ENCODE data around the gene CASKIN1. TPM values are rescaled to one million over a fixed set of nuclear protein-coding genes. Genes with fewer than 3 reads are reported as not detected.
A peak's percentile ranks its signal among the peaks of the same experiment; 100 is the strongest.

The CASKIN1 gene
- total and polyA plus RNA-seq, 2 of the 8 experiments (the other 6 are each of a cell fraction or from before 2014, with no cell fraction given) = 1.2 to 6.4 TPM

DNA sequence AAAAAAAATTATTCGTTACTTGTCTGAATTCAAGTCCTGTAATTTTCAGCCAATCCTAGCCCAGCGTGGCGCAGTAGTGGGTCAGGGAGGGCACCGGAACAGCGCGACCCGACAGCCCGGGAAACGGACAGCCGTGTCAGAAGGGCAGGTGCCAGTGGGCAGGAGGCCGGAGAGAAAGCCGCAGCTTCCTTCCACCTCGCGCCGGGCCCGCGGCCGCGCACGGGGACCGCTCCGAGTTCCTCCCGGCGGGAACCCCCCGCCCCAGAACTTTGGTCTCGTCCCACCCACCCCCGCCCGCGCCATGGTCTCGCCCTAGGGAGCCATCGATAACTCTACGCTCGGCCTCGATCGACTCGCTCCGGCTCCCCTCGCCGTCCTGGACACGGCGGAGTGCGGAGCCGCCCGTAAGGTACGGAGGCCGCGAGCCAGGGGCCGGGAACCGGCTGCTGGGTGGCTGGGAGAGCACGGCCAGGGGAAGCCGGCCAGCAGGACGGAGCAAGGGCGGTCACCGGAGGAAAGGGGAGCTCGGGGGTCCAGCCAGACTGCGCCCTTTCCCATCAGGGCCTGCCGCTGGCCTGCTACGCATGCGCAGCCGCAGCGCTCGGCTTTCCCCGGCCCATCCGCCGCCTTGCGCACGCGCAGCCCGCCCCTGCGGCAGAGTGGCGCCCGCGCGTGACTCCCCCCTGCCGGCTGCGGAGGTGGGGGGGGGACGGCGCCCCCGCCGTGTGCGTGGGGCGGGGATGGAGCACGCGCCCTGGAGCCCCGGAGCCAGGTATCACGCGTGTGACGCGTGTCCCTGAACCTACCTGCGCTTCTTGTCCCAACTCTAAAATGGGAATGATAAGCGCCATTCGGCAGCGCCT lies 8.9 kb upstream of the CASKIN1 start, which contains the start of gene MLST8:
Gene MLST8, plus strand, starts transcription at position 351 of the 863 bp plus-strand sequence. CDS start 632 bp downstream, outside the sequence.
- peak within 1 kb of the TSS; percentile 78 to 97 (median 92) for H3K4me3 ChIP-seq (ENCODE audit: extremely low read depth in 1 of 4, insufficient read depth in 2 of 4, low read depth in 3 of 4, low read length in 4 of 4)
- peaks cover 0 to 7% of the 10 kb centered on the region in 2 experiments; a peak in 1 of 4 replicates for H3K79me2 ChIP-seq (ENCODE audit: control insufficient read depth in 1 of 2, insufficient read depth in 2 of 2, low read length in 2 of 2)
- TF ChIP-seq RAD21 (IDR thresholded peaks at IDR 0.05 in 1 of 2, conservative IDR thresholded peaks at IDR 0.05 in 1 of 2; ENCODE audit: low read depth in 2 of 2, low read length in 2 of 2) (no peak), HDAC2 (IDR thresholded peaks at IDR 0.05; ENCODE audit: borderline replicate concordance in 1 of 2, low read depth in 2 of 2, low read length in 2 of 2) (no peak; a peak in 1 of 4 replicates), BCL11A (IDR thresholded peaks at IDR 0.05; ENCODE audit: low read depth in 2 of 2, low read length in 2 of 2) (no peak), NANOG (IDR thresholded peaks at IDR 0.05; ENCODE audit: insufficient read depth, low read depth, low read length, poor library complexity, severe bottlenecking) (peak; percentile 7), CTBP2 (IDR thresholded peaks at IDR 0.05; ENCODE audit: borderline replicate concordance, insufficient read depth, insufficient read length, low read length) (peak; percentile 56), RXRA (IDR thresholded peaks at IDR 0.05; ENCODE audit: insufficient read depth, low read depth, low read length) (no peak), SP4 (IDR thresholded peaks at IDR 0.05; ENCODE audit: low read length) (0 out of 2 replicates have a peak, but pooled peaks have one; percentile 91), KDM5A (IDR thresholded peaks at IDR 0.05; ENCODE audit: low read length) (peak; percentile 65; the same call in 1 of the 2 replicates), EGR1 (IDR thresholded peaks at IDR 0.05; ENCODE audit: borderline replicate concordance, low read depth, low read length) (no peak)

More for the DNA sequence above, 8.9 kb upstream of the CASKIN1 start, which contains the start of gene MLST8:
- Histone ChIP-seq H3K79me1 (ENCODE audit: low read depth, low read length) (peaks cover 6% of the 10 kb centered on the region), H4K91ac (replicated peaks; ENCODE audit: insufficient read length, low read length) (peak within 1 kb of the TSS; percentile 87), H3K4me2 (ENCODE audit: insufficient read depth in 1 of 2, low read depth in 2 of 2, low read length in 2 of 2) (peak within 1 kb of the TSS; percentile 87 to 91), H3K36me3 (ENCODE audit: control insufficient read depth in 2 of 4, insufficient read depth in 4 of 4, low read length in 3 of 4) (peaks cover 4 to 34% (median 12%) of the 10 kb centered on the region in 4 experiments; a peak in 6 of 8 replicates), H3K18ac (ENCODE audit: extremely low read depth, low read length) (peak within 1 kb of the TSS; percentile 100), H2BK5ac (ENCODE audit: low read depth, low read length) (peak within 1 kb of the TSS; percentile 97), H3K27ac (ENCODE audit: low read depth, low read length) (peak within 1 kb of the TSS; percentile 98), H3K14ac (ENCODE audit: insufficient read length) (no peak within 1 kb of the TSS), H3K9ac (replicated peaks in 1 of 4; ENCODE audit: extremely low read depth in 1 of 4, low read depth in 3 of 4, low read length in 3 of 4) (peak within 1 kb of the TSS; percentile 77 to 97 (median 94)), H2AFZ (ENCODE audit: low read length) (peak within 1 kb of the TSS; percentile 88), H3K23me2 (ENCODE audit: low read depth, low read length) (peaks cover 11% of the 10 kb centered on the region; the same call in 1 of the 2 replicates), H3K23ac (ENCODE audit: insufficient read length) (no peak within 1 kb of the TSS), H2BK12ac (ENCODE audit: low read depth, low read length) (0 out of 2 replicates have a peak within 1 kb of the TSS, but pooled peaks have one; percentile 39), H3K56ac (replicated peaks; ENCODE audit: insufficient read length, low read depth, low read length) (peak within 1 kb of the TSS; percentile 98), H3K4me1 (replicated peaks in 1 of 4; ENCODE audit: control insufficient read depth in 3 of 4, insufficient read depth in 4 of 4, low read length in 3 of 4) (peaks cover 0 to 13% (median 8%) of the 10 kb centered on the region in 4 experiments; a peak in 6 of 7 replicates), H2BK20ac (ENCODE audit: low read length) (peak within 1 kb of the TSS; percentile 80; the same call in 1 of the 2 replicates), H2AK5ac (ENCODE audit: low read depth, low read length) (peak within 1 kb of the TSS; percentile 93; the same call in 1 of the 2 replicates), H2BK15ac (ENCODE audit: low read length) (peak within 1 kb of the TSS; percentile 88), H2BK120ac (replicated peaks; ENCODE audit: low read depth, low read length) (peak within 1 kb of the TSS; percentile 57), H3K4ac (replicated peaks; ENCODE audit: insufficient read length, low read depth, low read length) (peak within 1 kb of the TSS; percentile 98), H3K9me3 (ENCODE audit: insufficient read depth in 2 of 2, low read depth in 1 of 2, low read length in 1 of 2) (no peaks in the 10 kb centered on the region), H4K8ac (ENCODE audit: extremely low read depth, insufficient read depth, low read length) (peak within 1 kb of the TSS; percentile 100), H3K27me3 (replicated peaks in 1 of 4; ENCODE audit: control insufficient read depth in 3 of 4, extremely low read depth in 1 of 4, insufficient read depth in 3 of 4, low read length in 3 of 4) (no peaks in the 10 kb centered on the region; a peak in 3 of 7 replicates), H4K20me1 (replicated peaks in 1 of 2; ENCODE audit: control insufficient read depth in 1 of 2, insufficient read depth in 2 of 2, low read length in 2 of 2) (peaks cover 0 to 8% of the 10 kb centered on the region in 2 experiments), H4K5ac (ENCODE audit: insufficient read length, low read depth, low read length) (peak within 1 kb of the TSS; percentile 100)
- POLR2A ChIA-PET (ENCODE audit: partially characterized antibody) = interaction anchor here (0.6 to 15.1 kb wide), 16 partner anchors 9 to 296 kb away, joined by 3 to 156 read pairs (median 4); partner anchors contain the start of genes CASKIN1, DNASE1L2, E4F1 and ECI1
- peak in 1 of 2 experiments; percentile 91 for DNase-seq (ENCODE audit: low read depth in 1 of 2, low spot score in 2 of 2)
- 1% methylated on average over 49 of the region's 93 CpGs; no CpG with 5 or more reads in 1 of the 2 experiments for WGBS, 2 experiments (ENCODE audit: extremely low coverage in 1 of 2, insufficient coverage in 1 of 2, insufficient read length in 1 of 2, insufficient replicate concordance in 2 of 2, low coverage in 1 of 2, low lambda C conversion rate in 2 of 2, missing lambda C conversion rate in 1 of 2)
- FAIRE-seq = no peak
- CTCF ChIA-PET (ENCODE audit: partially characterized antibody) = interaction anchor here (0.8 to 2.7 kb wide), 3 partner anchors 10 to 48 kb away, joined by 3 to 23 read pairs (median 3); no protein-coding TSS in a partner anchor

Data from H1 (cell line).